B cell (primary cell): Measurements from ENCODE around the gene MYRIP.

Source experiments
- EZH2 ChIP-seq: IDR thresholded peaks from 2 replicates; pipeline ENCODE4 v1.6.1; 2012; ENCODE audit warnings: borderline replicate concordance, low read depth, mild to moderate bottlenecking, moderate library complexity, low read length; ENCODE audit not compliant: insufficient read depth, poor library complexity, severe bottlenecking
- TF ChIP-seq, protein P1 (sequence below): fragments of 200-600 bp; IDR thresholded peaks from one replicate; pipeline ENCODE4 v1.8.0; 2022; ENCODE audit warnings: antibody characterized with exemption, mild to moderate bottlenecking

DNA sequence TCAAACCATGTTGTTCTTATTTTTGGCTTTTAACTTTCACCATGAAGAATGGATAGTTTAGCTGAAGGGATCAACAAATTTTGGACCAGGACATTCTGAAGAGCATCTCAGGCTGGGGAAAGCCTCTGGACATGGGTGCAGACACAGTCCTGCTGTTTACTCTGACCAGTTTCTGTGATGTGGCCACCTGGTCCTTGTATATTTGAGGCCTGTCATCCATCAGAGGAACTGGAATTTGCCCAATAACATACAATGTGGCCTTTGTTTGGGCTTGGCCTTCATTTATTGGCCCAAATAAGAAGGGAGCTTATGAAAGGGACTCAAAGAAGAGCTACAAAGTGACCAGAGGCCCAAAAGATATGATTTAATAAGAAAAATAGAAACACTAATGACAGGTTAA is 127.9 kb downstream of the MYRIP start:
- TF ChIP-seq, protein P1, sequence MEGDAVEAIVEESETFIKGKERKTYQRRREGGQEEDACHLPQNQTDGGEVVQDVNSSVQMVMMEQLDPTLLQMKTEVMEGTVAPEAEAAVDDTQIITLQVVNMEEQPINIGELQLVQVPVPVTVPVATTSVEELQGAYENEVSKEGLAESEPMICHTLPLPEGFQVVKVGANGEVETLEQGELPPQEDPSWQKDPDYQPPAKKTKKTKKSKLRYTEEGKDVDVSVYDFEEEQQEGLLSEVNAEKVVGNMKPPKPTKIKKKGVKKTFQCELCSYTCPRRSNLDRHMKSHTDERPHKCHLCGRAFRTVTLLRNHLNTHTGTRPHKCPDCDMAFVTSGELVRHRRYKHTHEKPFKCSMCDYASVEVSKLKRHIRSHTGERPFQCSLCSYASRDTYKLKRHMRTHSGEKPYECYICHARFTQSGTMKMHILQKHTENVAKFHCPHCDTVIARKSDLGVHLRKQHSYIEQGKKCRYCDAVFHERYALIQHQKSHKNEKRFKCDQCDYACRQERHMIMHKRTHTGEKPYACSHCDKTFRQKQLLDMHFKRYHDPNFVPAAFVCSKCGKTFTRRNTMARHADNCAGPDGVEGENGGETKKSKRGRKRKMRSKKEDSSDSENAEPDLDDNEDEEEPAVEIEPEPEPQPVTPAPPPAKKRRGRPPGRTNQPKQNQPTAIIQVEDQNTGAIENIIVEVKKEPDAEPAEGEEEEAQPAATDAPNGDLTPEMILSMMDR, result no peak
- TF ChIP-seq EZH2, result no peak
